Stimulated activated CD8-positive, alpha-beta memory T cell treated with anti-CD3 and anti-CD28 coated beads, Interleukin-4, amount 100 ng/mL, for 24 hours (primary cell): ENCODE data around the gene RIC8A.
"Not testable (repeated sequence)": the region's sequence is repeated elsewhere in the genome, so short reads cannot be mapped to it uniquely, and the experiment has no call there.

ENCODE experiments used
- DNase-seq: peaks from one replicate; pipeline ENCODE4 v3.0.0-alpha.2; 2020; ENCODE audit warnings: low read depth

Gene RIC8A

GRCh38 chr11:207208-207862 lies at the start of gene RIC8A, which contains the start of gene BET1L:
Gene RIC8A (plus strand): TSS chr11:207708. CDS start chr11:208855, 1,147 bp downstream.
Gene BET1L (minus strand): TSS chr11:207399. CDS start chr11:207321, 78 bp downstream.
- DNase-seq = peak; percentile 94

GRCh38 chr11:180242-180641 lies 27.3 kb upstream of the RIC8A start:
- not testable (repeated sequence) for DNase-seq

- DNase-seq = not testable (repeated sequence)
These were observed 18.2 kb upstream of the RIC8A start for GRCh38 chr11:189200-189783.

- DNase-seq = not testable (repeated sequence)
These were observed 17.6 kb upstream of the RIC8A start for GRCh38 chr11:189843-190311.

- not testable (repeated sequence) for DNase-seq
These were observed 17.0 kb upstream of the RIC8A start for GRCh38 chr11:190546-190945.

- peak; percentile 41 for DNase-seq
These were observed 15.7 kb upstream of the RIC8A start for GRCh38 chr11:191490-192478.

GRCh38 chr11:192674-193128 lies 14.8 kb upstream of the RIC8A start, which contains the start of gene SCGB1C1:
Gene SCGB1C1 (plus strand): TSS chr11:193078. CDS start chr11:193100, 22 bp downstream.
- not testable (repeated sequence) for DNase-seq

GRCh38 chr11:193481-193880 lies 14.0 kb upstream of the RIC8A start:
- not testable (repeated sequence) for DNase-seq

GRCh38 chr11:196786-197731 lies 10.4 kb upstream of the RIC8A start:
- DNase-seq = no peak

- no peak for DNase-seq
These were observed 9.7 kb upstream of the RIC8A start for GRCh38 chr11:197741-198235.

- no peak for DNase-seq
These were observed 9.2 kb upstream of the RIC8A start for GRCh38 chr11:198236-198806.

GRCh38 chr11:199004-199581 lies 8.4 kb upstream of the RIC8A start:
- DNase-seq = no peak

- no peak for DNase-seq
These were observed 7.7 kb upstream of the RIC8A start for GRCh38 chr11:199782-200181.

- no peak for DNase-seq
These were observed 7.1 kb upstream of the RIC8A start for GRCh38 chr11:200224-201003.

GRCh38 chr11:201966-202365 lies 5.5 kb upstream of the RIC8A start:
- no peak for DNase-seq

- DNase-seq = no peak
These were observed 5.0 kb upstream of the RIC8A start for GRCh38 chr11:202490-202889.

GRCh38 chr11:203056-203944 lies 4.2 kb upstream of the RIC8A start:
- no peak for DNase-seq

GRCh38 chr11:203945-204586 lies 3.4 kb upstream of the RIC8A start:
- no peak for DNase-seq
